ENCODE data around the gene VAV1. TPM values are rescaled to one million over a fixed set of nuclear protein-coding genes. Genes with fewer than 3 reads are reported as not detected.
"Not testable (repeated sequence)": the region's sequence is repeated elsewhere in the genome, so short reads cannot be mapped to it uniquely, and the experiment has no call there.

Gene VAV1
- total RNA-seq, 1 experiment from 2014 or later: 0.05 TPM

- no peak overlapping the region for H3K4me3 ChIP-seq (ENCODE audit: low read depth in 2 of 2, low read length in 2 of 2)
- no peaks in the 10 kb centered on the region for H3K36me3 ChIP-seq (ENCODE audit: control insufficient read depth, insufficient read depth, low read length)
- no peak for TF ChIP-seq SIN3A (IDR thresholded peaks at IDR 0.05; ENCODE audit: borderline replicate concordance, insufficient read depth, low read depth, low read length)
- TF ChIP-seq CTCF (IDR thresholded peaks at IDR 0.05): no peak
- TF ChIP-seq REST (IDR thresholded peaks at IDR 0.05; ENCODE audit: insufficient read depth in 1 of 2, low read depth in 2 of 2, low read length in 1 of 2): no peak
- ATAC-seq: 0 out of 2 replicates have a peak, but pooled peaks have one; percentile 42
- in situ Hi-C loops (cut with HindIII; ENCODE audit: low pct_unique_long_range_greater_than_20kb, low sequenced_read_pairs) (no loop called here), intact Hi-C loops (cut with micrococcal nuclease; ENCODE audit: unreplicated experiment) (no loop called here)
- ChIA-PET CTCF (no interaction called here), POLR2A (no interaction called here)
- BruUV-seq (replicated peaks): no TSS peak
- no peak overlapping the region for H3K27ac ChIP-seq (ENCODE audit: low read length)
- no peaks in the 10 kb centered on the region for H3K27me3 ChIP-seq (ENCODE audit: control insufficient read depth, insufficient read depth, low read length)
- H3K9me3 ChIP-seq (ENCODE audit: control insufficient read depth, insufficient read depth, low read depth, low read length): no peaks in the 10 kb centered on the region
- DNase-seq (ENCODE audit: low read depth, low spot score): no peak
- no peaks in the 10 kb centered on the region for H3K4me1 ChIP-seq (ENCODE audit: control insufficient read depth, insufficient read depth, low read length)
These were observed 11.3 kb upstream of the VAV1 start for GRCh38 chr19:6761053-6761676.

- H3K4me3 ChIP-seq (ENCODE audit: low read depth in 2 of 2, low read length in 2 of 2); BruUV-seq (replicated peaks); ATAC-seq; DNase-seq (ENCODE audit: low read depth, low spot score); H3K9me3 ChIP-seq (ENCODE audit: control insufficient read depth, insufficient read depth, low read depth, low read length); in situ Hi-C loops (cut with HindIII; ENCODE audit: low pct_unique_long_range_greater_than_20kb, low sequenced_read_pairs); intact Hi-C loops (cut with micrococcal nuclease; ENCODE audit: unreplicated experiment); H3K4me1 ChIP-seq (ENCODE audit: control insufficient read depth, insufficient read depth, low read length); POLR2A ChIA-PET; H3K36me3 ChIP-seq (ENCODE audit: control insufficient read depth, insufficient read depth, low read length); H3K27ac ChIP-seq (ENCODE audit: low read length); H3K27me3 ChIP-seq (ENCODE audit: control insufficient read depth, insufficient read depth, low read length): not testable (repeated sequence)
- CTCF ChIA-PET: interaction anchor here (0.7 kb wide), 1 partner anchor 68 kb away, joined by 5 read pairs; no protein-coding TSS in a partner anchor
These were observed 10.2 kb upstream of the VAV1 start for GRCh38 chr19:6762253-6762797.

GRCh38 chr19:6765738-6766356 lies 6.7 kb upstream of the VAV1 start:
- POLR2A ChIA-PET: no interaction called here
- H3K4me1 ChIP-seq (ENCODE audit: control insufficient read depth, insufficient read depth, low read length): 0 out of 2 replicates have a peak, but pooled peaks cover 2% of the 10 kb centered on the region
- DNase-seq (ENCODE audit: low read depth, low spot score): no peak
- intact Hi-C loops (cut with micrococcal nuclease; ENCODE audit: unreplicated experiment): no loop called here
- no TSS peak for BruUV-seq (replicated peaks)
- H3K27me3 ChIP-seq (ENCODE audit: control insufficient read depth, insufficient read depth, low read length): no peaks in the 10 kb centered on the region
- H3K9me3 ChIP-seq (ENCODE audit: control insufficient read depth, insufficient read depth, low read depth, low read length): no peaks in the 10 kb centered on the region
- CTCF ChIA-PET: no interaction called here
- peaks cover 3% of the 10 kb centered on the region; the same call in 1 of the 2 replicates for H3K36me3 ChIP-seq (ENCODE audit: control insufficient read depth, insufficient read depth, low read length)
- no peak for TF ChIP-seq POLR2AphosphoS5 (IDR thresholded peaks at IDR 0.05; ENCODE audit: low read depth, low read length)
- no peak for TF ChIP-seq TCF7L2 (IDR thresholded peaks at IDR 0.05; ENCODE audit: low read depth, low read length)
- no peak for TF ChIP-seq CTCF (IDR thresholded peaks at IDR 0.05)
- TF ChIP-seq REST (IDR thresholded peaks at IDR 0.05; ENCODE audit: insufficient read depth in 1 of 2, low read depth in 2 of 2, low read length in 1 of 2): no peak
- no peak for TF ChIP-seq SIN3A (IDR thresholded peaks at IDR 0.05; ENCODE audit: borderline replicate concordance, insufficient read depth, low read depth, low read length)
- in situ Hi-C loops (cut with HindIII; ENCODE audit: low pct_unique_long_range_greater_than_20kb, low sequenced_read_pairs): no loop called here
- no peak overlapping the region for H3K27ac ChIP-seq (ENCODE audit: low read length)
- peak overlapping the region in 1 of 2 experiments; percentile 64; a peak in 1 of 4 replicates for H3K4me3 ChIP-seq (ENCODE audit: low read depth in 2 of 2, low read length in 2 of 2)
- no peak for ATAC-seq
